Lung (tissue), 12 donors: ENCODE results near the gene SLC16A13. TPM values are rescaled to one million over a fixed set of nuclear protein-coding genes. Genes with fewer than 3 reads are reported as not detected.

Source experiments
- ATAC-seq: fragments of 200-7000 bp; cut with Tn5 transposase; one replicate; pipeline ENCODE4 v1.9.1; 2020; ENCODE audit warnings: moderate number of reproducible peaks; ENCODE audit not compliant: insufficient read depth, low FRiP score
- DNase-seq, 3 donors: peaks; one replicate each; pipeline ENCODE4 v3.0.0-alpha.2; 2013 to 2017
- H3K27ac ChIP-seq, 2 donors: one replicate each; pipeline ENCODE4 v1.5.1; 2013; ENCODE audit warnings: mild to moderate bottlenecking in 2 of 2, moderate library complexity in 2 of 2, control low read depth in 1 of 2, inconsistent platforms in 1 of 2, low read depth in 1 of 2, low read length in 1 of 2
- H3K27me3 ChIP-seq, 3 donors: one replicate each; pipeline ENCODE4 v1.5.1; 2013; ENCODE audit warnings: low read length in 2 of 3; ENCODE audit not compliant: control insufficient read depth in 3 of 3, insufficient read depth in 3 of 3
- H3K36me3 ChIP-seq, 4 donors: one replicate each; pipeline ENCODE4 v1.5.1; 2013; ENCODE audit warnings: low read length in 4 of 4, mild to moderate bottlenecking in 1 of 4, moderate library complexity in 1 of 4; ENCODE audit not compliant: control insufficient read depth in 4 of 4, insufficient read depth in 4 of 4
- H3K4me1 ChIP-seq, 5 donors: one replicate each; pipeline ENCODE4 v1.5.1; 2013; ENCODE audit warnings: low read length in 5 of 5, mild to moderate bottlenecking in 2 of 5, moderate library complexity in 1 of 5; ENCODE audit not compliant: control insufficient read depth in 5 of 5, insufficient read depth in 5 of 5
- H3K4me3 ChIP-seq: one replicate; pipeline ENCODE4 v1.5.1; 2013; ENCODE audit warnings: mild to moderate bottlenecking, control low read depth, moderate library complexity
- H3K9ac ChIP-seq, 2 donors: one replicate each; pipeline ENCODE4 v1.5.1; 2013; ENCODE audit warnings: low read length in 2 of 2, control low read depth in 1 of 2; ENCODE audit not compliant: insufficient read depth in 1 of 2
- H3K9me3 ChIP-seq, 4 donors: one replicate each; pipeline ENCODE4 v1.5.1; 2013; ENCODE audit warnings: low read length in 3 of 4, mild to moderate bottlenecking in 1 of 4, moderate library complexity in 1 of 4; ENCODE audit not compliant: control insufficient read depth in 4 of 4, insufficient read depth in 3 of 4
- WGBS, 2 donors: extraction: QIAGEN DNeasy Blood & Tissue Kit; methylation state at CpG; one replicate each; pipeline ENCODE4 v1.1.7; 2013; 5-methylcytosine and 5-hydroxymethylcytosine counted together
- polyA plus RNA-seq, 2 donors: library from polyadenylated mRNA; stranded (reverse); fragments of 200-250 nt; gene quantifications; one replicate each; pipeline ENCODE4 v1.2.1, GENCODE V29; 2013
- total RNA-seq, 2 donors: library from RNA; depleted of rRNA in 1 of 2; stranded (reverse); fragments of >200 nt in 1 of 2; gene quantifications; one replicate each; pipeline ENCODE4 v1.2.1, GENCODE V29; 2014 to 2021
- TF ChIP-seq, protein P1 (sequence below): IDR thresholded peaks from 2 replicates; pipeline ENCODE4 v1.5.1; 2012; ENCODE audit warnings: mild to moderate bottlenecking; ENCODE audit errors: control extremely low read depth, extremely low read depth
- donor health status: control.
- donor health status: control.
- donor health status: Bipolar disorder and iron deficiency.
- donor health status: healthy.
- donor health status: DM: yes; HTN: yes; CAD: no.

Gene SLC16A13
- total and polyA plus RNA-seq, 4 donors, result 1.3 to 23.6 (median 6.3) TPM

GRCh38 chr17:7067198-7067597 lies 31.4 kb downstream of the SLC16A13 start:
- no peak for ATAC-seq
- Histone ChIP-seq H3K36me3 (no peaks in the 10 kb centered on the region), H3K9me3 (peaks cover 0 to 4% (median 1%) of the 10 kb centered on the region in 4 donors), H3K4me3 (no peak overlapping the region), H3K27ac (no peak overlapping the region), H3K9ac (no peak overlapping the region), H3K4me1 (no peaks in the 10 kb centered on the region), H3K27me3 (peaks cover 0 to 6% (median 0%) of the 10 kb centered on the region in 3 donors)
- TF ChIP-seq, protein P1, sequence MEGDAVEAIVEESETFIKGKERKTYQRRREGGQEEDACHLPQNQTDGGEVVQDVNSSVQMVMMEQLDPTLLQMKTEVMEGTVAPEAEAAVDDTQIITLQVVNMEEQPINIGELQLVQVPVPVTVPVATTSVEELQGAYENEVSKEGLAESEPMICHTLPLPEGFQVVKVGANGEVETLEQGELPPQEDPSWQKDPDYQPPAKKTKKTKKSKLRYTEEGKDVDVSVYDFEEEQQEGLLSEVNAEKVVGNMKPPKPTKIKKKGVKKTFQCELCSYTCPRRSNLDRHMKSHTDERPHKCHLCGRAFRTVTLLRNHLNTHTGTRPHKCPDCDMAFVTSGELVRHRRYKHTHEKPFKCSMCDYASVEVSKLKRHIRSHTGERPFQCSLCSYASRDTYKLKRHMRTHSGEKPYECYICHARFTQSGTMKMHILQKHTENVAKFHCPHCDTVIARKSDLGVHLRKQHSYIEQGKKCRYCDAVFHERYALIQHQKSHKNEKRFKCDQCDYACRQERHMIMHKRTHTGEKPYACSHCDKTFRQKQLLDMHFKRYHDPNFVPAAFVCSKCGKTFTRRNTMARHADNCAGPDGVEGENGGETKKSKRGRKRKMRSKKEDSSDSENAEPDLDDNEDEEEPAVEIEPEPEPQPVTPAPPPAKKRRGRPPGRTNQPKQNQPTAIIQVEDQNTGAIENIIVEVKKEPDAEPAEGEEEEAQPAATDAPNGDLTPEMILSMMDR, result no peak
- DNase-seq, result no peak
- 86 to 96% methylated on average over 1 of the region's 1 CpG for WGBS, 2 donors

DNA sequence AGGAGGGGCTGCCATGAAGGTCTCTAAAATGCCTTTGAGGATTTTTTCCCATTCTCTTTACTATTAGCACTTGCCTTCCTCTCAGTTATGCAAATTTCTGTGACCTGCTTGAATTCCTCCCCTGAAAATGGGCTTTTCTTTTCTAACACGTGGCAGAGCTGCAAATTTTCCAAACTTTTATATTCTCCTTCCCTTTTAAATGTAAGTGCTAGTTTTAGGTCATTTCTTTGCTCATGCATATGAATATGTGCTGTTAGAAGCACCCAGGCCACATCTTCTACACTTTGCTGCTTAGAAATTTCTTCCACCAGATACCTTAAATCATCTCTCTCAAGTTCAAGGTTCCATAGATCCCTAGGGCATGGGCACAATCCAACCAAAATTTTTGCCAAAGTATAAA lies 32.5 kb downstream of the SLC16A13 start:
- Histone ChIP-seq H3K27me3 (peaks cover 0 to 6% (median 0%) of the 10 kb centered on the region in 3 donors), H3K27ac (no peak overlapping the region), H3K4me3 (no peak overlapping the region), H3K4me1 (no peaks in the 10 kb centered on the region), H3K36me3 (no peaks in the 10 kb centered on the region), H3K9me3 (peaks cover 0 to 4% (median 1%) of the 10 kb centered on the region in 4 donors), H3K9ac (no peak overlapping the region)
- WGBS, 2 donors, result 42 to 50% methylated on average over 1 of the region's 1 CpG
- ATAC-seq (no peak), DNase-seq (no peak)
- TF ChIP-seq, protein P1, result no peak

- ATAC-seq (no peak), DNase-seq (no peak)
- Histone ChIP-seq H3K27me3 (no peaks in the 10 kb centered on the region), H3K4me1 (no peaks in the 10 kb centered on the region), H3K27ac (no peak overlapping the region), H3K9ac (no peak overlapping the region), H3K4me3 (no peak overlapping the region), H3K9me3 (peaks cover 0 to 4% (median 1%) of the 10 kb centered on the region in 4 donors), H3K36me3 (no peaks in the 10 kb centered on the region)
- WGBS, 2 donors, result 78% methylated on average over 3 of the region's 3 CpGs
- TF ChIP-seq, protein P1, result no peak
Observed at GRCh38 chr17:7070712-7071111, 34.9 kb downstream of the SLC16A13 start.

- no peaks in the 10 kb centered on the region for H3K4me1 ChIP-seq
- WGBS, 2 donors, result 92 to 93% methylated on average over 2 of the region's 2 CpGs
- TF ChIP-seq, protein P1, result no peak
Observed at GRCh38 chr17:7072406-7072805, 36.6 kb downstream of the SLC16A13 start.

More at GRCh38 chr17:7072406-7072805, 36.6 kb downstream of the SLC16A13 start:
- Histone ChIP-seq H3K36me3 (no peaks in the 10 kb centered on the region), H3K27me3 (no peaks in the 10 kb centered on the region), H3K4me3 (no peak overlapping the region), H3K9ac (no peak overlapping the region), H3K9me3 (peaks cover 0 to 4% (median 1%) of the 10 kb centered on the region in 4 donors), H3K27ac (no peak overlapping the region)
- DNase-seq, result no peak
- no peak for ATAC-seq
